DMS79 (cell line): ENCODE measurements around the gene ERI2.
A peak's percentile ranks its signal among the peaks of the same experiment; 100 is the strongest.

ENCODE experiments used
- DNase-seq: peaks from one replicate; lab custom pipeline; 2025; lab: John Stamatoyannopoulos, UW

ERI2 gene, protein sequence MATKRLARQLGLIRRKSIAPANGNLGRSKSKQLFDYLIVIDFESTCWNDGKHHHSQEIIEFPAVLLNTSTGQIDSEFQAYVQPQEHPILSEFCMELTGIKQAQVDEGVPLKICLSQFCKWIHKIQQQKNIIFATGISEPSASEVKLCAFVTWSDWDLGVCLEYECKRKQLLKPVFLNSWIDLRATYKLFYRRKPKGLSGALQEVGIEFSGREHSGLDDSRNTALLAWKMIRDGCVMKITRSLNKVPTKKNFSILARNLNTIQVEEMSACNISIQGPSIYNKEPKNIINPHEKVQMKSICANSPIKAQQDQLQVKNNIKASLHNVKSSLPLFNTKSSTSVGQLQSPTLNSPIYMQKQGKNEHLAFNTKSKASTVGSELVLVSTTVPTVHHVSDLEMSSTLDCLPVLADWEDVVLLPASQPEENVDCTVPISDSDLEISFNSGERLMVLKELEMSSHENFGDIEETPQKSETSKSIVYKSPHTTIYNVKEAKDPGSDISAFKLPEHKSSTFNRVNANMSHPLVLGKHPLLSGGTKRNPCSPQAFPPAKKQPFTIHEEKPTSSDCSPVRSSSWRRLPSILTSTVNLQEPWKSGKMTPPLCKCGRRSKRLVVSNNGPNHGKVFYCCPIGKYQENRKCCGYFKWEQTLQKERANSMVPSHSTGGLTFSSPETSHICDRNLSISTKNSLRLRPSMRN

DNA sequence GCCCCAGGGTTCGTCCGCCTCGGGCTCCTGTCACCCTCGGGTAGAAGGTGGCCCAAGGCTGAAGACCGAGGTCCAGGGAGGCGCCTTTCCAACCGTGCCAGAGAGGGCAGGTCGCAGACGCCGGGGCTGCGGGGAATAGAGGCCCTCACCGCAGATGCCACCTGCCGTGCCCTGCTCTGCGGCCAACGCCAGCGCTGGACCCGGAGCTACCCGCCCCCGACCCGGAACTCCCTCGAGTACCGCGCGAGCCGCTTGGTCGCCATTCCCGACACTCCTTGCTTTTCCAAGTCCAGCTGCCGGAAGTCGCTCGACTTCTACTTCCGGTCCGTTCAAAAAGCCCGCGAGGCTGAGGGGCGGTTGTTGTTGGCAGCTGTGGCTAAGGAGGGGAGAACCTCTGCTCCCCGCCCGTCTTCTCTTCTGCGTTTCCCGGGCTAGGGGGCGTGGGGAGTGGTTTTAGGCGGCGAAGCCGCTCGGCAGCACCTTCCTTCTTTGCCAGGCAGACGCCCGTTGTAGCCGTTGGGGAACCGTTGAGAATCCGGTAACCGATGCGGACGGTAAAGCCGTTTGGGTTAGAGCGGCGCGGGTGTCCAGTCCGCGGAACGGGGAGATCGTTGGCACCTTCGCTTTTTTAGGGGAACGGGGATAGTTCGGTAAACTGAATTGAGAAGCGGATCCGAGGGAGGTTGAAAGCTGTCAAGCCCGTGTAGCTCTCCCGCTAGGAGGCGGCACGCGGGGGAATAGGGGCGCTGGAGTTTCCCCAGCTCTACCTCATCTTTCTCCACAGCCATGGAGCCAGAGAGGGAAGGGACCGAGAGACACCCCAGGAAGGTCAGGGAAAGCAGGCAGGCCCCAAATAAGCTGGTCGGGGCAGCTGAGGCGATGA, at the start of gene ERI2, which contains the start of gene REXO5:
TSS of gene ERI2 (minus strand) at position 305 of the 883 bp plus-strand sequence. CDS start at position 263, 42 bp downstream.
TSS of gene REXO5 (plus strand) at position 360 of the 883 bp plus-strand sequence. CDS start at position 787, 427 bp downstream.
- peak; percentile 93 for DNase-seq

DNA sequence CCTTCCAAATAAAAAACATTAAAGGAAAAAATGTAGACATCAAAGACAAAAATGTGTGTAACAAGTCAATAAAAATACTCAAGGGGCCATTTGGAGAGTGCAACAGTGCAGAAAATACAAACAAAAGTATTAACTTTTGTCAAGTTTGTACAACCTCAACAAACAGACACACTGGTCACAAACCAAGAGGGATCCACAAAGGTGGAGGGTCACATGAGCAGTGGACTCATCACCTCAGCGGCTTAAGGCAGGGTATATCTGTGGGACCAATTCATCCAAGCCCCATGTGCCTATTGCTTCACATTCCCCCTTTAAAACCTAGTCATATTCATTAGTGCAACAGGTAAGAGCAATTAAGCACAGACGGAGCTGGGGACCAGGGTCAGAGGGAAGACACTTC, 48.7 kb upstream of the ERI2 start:
- no peak for DNase-seq

DNA sequence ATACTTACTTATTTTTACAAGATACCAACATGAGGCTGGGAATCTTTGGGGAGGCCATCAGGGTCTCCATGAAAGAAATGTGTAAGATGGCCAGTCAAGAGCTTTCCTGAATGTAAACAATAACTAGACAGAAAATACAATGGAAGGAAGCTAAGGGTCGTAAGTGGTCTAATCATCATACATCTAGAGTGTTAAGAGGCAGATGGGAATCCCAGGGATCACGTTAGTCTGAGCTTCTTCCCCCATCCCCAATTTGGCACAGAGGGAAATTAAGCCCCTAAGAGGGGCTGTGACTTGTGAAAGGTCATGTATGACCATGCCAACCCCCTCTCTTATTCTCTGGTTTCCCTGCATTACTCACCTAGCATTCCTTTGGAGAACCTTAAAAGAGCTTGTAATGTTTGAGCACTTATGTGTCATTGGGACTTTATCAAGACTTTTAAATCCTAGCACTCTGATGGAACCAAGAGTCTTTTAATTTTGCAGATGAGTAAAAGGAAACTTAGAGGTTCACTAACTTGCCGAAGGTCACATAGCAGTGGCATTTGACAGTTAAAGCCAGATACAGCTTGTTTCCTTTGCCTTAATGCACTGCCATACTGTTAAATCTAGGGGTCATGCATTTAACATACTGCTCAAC, 47.8 kb upstream of the ERI2 start:
- DNase-seq, result no peak

DNA sequence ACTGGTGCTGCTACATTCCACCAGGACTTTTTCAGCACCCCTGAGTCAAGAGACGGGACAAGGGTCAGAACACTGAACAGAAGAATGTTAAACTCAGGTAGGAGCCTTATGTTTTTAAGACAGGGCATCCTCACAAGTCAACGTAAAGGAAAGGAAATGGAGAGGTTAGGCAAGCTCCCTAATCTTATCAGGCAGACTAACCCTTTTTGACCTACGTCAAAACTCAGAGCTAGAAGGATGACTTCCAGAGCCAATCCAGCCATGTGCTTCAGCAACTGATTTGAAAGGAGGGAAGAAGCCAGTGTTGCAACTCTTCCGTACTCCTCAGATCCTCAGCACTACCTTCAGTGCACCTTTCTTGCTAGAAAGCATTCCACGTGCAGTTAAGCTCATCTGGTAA, 46.9 kb upstream of the ERI2 start:
- no peak for DNase-seq

DNA sequence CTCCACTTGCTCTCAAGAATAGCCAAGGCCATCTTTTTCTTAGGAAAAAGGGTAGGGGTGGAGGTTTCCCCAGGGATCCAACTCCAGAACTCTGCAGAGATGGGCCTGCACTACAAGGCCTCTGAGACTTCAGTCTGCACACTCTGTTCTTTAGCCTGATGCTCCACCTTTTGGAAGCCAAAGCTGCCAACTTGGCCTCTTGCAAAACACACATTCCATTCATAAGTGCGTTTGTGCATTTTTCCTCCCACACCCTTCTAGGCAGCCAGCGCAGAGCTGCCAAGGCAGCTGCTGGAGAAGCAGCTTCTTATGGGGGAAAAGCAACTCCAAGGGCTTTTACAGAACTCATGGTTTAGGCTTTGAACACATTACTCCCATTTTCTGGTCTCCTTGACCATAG, 45.3 kb upstream of the ERI2 start:
- DNase-seq, result no peak

DNA sequence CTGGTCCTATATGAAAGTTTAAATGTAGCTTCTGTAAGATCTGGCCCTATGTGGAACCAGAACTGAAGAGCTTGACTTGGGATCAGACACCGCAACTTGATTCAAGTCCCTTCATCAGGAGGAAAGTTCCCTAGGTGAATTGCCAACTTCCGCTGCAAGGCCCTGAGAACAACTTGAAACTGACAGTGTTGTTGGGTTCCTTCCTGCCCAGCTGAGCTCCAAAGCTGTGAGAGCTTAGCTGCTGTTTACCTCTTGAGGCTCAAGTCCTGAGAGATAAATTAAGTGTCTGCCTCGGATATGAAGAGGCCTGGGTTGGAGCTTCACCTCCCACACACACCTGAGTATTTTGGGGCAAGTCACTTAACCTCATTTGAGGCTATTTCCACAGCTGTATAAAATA, 44.7 kb upstream of the ERI2 start:
- no peak for DNase-seq

DNA sequence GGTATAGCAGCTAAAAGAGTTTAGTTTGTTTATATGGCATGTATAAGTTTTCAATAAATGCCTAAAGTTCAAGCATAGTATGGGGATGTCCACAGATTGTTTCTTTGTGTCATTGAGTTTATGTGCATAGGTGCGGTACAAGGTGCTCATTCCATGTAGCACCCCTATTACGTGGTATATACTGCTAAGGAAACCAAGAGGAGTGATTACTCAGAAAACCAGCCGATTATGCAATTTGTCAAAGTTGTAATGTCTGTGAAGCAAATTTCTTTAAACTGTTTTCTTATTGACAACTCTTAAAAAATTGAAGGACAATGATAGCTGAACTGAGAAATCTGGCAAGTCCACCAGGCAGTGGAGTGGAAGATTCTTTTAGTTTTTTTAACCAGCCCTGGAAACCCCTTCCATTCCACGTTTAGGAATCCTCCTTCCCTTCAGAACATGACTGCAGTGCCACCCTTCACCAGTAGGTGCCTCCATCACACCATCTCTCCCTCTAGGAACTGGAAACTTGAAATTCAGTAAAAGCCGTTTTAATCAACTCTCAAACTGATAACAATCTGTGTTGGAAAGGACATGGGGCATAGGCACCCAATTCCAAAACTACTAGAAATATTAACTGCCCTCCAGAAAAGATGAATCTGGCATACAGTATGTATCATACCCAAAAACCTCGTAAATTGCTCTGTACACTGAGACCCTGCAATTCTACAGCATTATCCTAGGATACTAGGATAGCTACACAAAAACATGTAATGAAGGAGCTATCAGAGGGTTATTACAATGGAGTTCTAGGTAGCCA, 43.5 kb upstream of the ERI2 start:
- peak; percentile 18 for DNase-seq

DNA sequence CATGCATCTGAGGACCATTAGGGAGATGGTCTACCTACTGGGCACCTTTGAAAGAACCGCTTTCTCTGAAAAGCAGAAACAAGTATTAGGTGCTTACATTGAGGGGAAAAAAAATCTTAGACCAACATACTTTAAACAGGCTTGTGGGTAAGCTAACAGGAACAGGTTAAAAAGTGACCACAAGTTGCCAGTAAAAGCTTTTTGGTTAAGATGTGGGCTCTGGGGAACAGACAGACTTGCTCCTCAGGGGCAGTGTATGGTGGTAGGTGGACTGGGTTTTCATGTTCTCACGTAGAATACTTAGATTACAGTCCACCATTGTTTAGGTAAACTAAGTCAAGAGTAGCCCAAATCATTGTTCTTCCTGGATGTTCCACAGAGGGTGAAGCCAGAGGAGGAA, 41.3 kb upstream of the ERI2 start:
- DNase-seq, result no peak

DNA sequence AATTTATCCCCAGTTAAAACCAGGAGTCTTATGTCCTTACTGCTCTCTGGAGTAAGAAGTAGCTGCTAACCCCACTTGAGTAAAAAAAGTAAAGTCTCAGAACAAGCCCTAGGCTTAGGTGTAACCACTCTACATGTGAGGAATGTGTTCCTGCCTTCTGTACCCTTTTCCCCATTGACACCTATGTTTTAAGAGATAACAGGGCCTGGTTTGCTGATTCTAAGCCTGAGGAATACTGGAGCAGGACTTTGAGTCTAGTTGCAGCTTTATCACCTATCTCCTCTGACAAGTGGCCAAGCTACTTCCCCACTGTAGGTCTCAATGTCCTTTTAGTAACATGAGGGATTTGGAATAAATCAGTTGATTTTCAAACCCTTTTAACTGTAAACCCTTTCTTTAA, 40.3 kb upstream of the ERI2 start:
- DNase-seq, result no peak

DNA sequence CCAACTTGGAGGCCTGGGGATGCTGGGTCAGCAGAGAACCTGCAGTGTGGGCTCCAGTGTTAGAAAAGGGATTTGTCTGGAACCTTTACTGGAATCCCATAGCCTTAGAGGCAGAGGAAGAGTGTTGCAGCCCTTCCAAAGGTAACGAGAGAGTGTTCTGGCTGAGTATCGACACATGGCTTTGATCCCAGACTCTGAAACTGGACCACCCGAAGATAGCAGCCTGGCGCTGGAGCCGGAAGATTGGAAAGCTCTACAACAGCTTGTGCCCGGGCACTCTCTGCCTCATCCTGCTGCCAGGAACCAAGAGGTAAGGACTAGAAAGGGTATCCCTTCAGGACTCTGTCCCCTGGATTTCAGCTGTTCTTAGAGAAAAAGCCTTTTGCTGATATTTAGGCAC, 39.8 kb upstream of the ERI2 start:
- no peak for DNase-seq

DNA sequence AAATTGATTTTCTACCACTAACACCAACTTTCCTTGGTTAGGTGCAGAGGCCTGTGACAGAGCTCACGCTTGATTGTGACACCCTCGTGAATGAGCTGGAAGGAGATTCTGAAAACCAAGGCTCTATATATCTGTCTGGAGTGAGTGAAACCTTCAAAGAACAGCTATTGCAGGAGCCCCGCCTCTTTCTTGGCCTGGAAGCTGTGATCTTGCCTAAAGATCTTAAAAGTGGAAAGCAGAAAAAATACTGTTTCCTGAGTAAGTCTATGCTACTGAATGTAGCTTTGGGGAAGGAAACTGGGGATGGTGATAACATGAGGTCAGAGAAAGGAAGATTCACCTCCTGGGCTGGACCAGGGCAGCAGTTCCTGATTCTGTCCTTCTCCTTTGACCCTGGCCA, 38.3 kb upstream of the ERI2 start:
- no peak for DNase-seq

DNA sequence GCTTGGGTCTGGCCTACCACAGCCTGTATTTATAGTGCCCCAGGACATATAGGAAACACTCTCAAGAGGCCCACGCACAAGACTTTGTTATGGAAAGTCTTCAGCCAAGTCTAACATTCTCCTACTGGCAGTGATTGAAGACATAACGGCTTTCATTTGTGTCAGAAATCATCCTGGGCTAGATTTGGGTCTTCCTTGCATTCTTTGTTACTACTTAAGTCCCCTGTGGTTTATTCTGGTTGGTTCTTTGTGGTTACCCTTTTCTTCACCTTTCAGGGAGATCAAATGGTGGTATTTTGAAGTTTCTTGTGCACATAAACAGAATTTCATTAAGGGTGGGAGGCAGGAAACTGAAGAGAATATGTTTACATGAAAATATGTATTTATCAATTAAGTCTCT, 37.8 kb upstream of the ERI2 start:
- DNase-seq, result no peak

DNA sequence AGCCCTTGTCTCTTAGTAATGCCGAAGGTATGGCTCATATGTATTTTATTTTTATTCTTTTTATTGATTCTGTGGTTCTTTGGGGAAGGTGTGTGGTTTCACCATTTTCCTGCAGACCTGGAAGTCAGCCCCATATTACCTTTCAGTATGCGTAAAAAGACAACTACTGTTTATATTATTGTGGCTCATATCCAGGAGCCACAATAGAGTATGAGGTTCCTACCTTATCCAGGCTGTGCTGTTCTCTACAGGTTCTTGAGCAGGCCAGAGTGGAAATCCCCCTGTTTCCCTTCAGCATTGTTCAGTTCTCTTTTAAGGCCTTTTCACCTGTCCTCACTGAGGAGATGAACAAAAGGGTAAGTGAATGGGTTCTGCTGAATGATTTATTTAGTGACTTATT, 33.2 kb upstream of the ERI2 start:
- no peak for DNase-seq

DNA sequence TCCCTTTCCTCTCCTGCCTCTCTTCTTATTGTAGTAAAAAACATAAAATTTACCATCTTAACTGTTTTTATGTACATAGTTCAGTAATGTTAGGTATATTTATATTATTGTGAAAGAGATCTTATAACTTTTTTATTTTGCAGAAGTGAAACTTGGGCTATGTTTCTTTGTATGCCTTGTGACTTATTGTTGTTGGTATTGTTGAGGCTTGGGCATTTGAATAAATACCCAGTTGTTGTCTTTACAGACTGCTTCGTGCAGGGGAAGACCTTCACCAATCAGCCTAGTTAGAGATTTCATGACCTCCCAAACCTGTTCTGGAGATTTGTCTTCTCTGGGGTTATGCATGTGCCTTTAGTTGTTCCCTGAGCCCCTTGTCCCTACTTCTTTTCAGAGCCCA, 32.0 kb upstream of the ERI2 start:
- no peak for DNase-seq

DNA sequence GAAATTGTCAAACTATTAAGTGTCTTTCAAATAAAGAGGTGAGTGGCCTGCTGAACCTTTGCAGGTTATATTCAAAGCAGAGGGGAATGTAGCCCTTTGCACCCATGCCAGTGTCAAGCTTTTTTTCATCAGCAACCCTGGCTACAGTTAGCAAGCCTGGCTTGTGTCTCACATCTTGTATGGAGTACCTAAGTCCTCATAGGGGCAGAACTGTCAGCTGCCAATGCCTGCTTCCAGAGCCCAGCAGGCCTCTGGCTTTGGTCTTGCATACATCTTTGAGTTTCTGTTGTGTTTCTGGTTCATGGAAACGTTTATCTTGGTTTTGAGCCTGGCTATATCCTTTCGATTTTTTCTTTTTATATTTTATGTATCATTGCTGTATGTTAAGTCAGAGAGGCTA, 26.8 kb upstream of the ERI2 start:
- DNase-seq, result no peak

DNA sequence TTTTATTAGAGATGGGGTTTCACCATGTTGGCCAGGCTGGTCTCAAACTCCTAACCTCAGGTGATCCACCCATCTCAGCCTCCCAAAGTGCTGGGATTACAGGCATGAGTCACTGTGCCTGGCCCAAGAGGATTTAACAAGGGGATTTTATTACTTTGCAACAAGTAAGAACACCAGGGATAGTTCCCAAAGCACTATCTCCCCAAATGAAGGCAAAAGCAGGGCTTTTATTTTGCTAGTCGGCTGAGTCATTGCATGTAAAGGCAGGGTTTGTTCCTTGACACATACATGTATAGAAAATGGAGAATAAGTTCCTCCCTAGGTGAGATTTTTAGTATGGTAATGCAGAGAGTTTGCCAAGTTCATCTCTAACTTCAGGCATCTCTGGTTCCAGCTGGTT, 24.1 kb upstream of the ERI2 start:
- no peak for DNase-seq

DNA sequence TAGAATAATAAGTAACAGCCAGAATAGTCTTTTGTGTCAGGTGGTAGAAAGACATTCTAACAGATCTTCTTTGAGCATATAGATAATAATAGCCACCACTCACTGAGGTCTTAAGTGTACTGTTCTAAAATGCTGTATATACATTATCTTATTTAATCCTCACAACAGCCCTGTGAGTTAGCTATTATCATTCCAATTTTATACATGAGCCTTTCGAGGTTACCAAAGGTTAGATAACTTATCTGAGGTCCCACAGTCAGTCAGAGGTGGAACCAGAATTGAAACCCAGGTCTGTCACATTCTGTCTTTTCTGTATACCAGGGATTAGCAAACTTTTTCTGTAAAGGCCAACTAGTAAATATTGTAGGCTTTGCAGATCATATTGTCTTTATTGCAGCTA, 23.3 kb upstream of the ERI2 start:
- DNase-seq, result no peak

DNA sequence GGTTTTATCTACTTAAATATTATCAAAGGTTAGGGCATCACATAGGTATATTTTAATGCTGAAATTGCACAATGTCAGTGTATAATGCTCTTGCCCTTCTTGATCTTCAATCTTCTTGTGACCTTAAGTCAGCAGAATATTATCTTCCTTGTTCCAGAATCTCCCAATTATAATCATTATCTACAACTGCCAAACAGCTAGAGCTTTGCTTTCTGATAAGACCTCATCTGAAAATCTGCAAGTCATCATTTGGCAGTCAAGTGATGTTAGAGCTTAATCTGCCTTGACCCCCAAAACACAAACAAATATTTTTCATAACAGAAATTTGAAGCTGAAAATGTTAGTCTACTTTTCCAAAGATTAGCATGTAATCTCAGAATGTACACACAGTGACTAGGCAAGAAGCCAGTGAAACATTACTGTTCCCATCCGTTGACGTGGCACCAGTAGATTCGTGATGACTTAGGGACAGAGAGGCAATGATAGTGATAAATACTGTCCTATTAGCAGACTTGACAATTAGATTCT, 19.8 kb upstream of the ERI2 start:
- no peak for DNase-seq

DNA sequence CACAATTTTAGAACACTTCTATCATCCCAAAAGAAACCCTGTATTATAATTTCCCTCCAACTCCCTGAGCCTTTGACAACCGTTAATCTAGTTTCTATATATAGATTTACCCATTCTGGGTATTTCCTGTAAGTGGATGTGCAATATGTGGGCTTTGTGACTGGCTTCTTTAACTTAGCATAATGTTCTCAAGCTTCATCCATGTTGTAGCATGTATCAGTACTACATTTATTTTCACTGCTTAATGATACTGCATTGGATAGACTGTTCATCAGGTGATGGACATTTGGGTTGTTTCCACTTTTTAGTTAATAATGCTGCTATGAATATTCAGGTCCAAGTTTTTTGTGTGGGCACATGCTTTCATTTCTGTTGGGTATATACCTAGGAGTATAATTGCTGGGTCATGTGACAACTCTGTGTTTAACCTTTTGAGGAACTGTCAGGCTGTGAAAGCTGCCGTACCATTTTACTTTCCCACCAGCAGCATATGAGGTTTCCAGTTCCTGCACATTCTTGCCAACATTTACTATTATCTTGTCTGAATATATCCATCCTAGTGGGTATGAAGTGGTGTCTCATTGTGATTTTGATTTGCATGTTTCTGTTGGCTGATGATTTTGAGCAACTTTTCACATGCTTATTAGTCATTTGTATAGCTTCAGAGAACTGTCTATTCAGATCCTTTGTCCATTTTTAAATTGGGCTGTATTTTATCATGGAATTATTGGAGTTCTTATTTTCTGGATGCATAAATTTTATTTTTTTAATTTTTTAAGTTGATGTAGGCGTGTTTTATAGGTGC, 16.5 kb upstream of the ERI2 start:
- no peak for DNase-seq

DNA sequence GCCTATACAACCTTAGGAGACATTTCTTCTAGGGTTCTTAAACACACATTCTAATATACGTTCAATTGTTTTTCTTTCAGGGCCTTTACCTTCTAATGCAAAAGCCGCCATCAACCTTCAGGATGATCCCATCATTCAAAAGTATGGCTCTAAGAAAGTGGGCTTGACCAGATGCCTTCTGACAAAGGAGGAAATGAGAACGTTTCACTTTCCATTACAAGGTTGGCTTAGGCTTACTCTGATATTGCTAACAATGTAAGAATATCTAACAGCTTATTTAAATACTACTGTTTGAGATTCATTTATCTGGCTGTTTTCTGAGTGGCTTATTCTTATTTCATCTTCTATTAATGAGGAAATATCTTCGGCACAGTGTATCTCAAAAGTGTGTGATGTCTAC, 15.4 kb upstream of the ERI2 start:
- no peak for DNase-seq
